Measurements from ENCODE around the gene TMCC1.

Gene TMCC1

DNA sequence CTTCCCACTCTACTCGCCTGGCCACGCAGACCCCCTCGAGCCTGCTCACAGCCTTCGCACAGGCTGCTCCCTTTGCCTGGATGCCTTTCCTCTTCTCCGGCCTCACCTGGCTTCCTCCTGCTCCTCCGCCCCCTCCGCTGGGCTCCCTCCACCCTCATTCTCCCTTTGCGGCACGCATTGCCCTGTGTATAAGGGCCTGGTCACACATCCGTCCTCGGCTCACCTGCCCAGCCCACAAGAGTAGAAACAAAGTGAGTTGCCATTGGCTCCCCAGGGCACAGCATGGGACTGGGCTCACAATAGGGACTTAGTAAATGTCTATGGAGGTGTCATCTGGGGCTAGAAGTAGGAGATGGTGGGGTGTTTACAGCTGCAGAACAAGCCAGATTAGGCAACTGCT, 291.2 kb downstream of the TMCC1 start:
- DNase-seq (ENCODE audit: extremely low read depth in 1 of 2, low read depth in 1 of 2), result no peak

DNA sequence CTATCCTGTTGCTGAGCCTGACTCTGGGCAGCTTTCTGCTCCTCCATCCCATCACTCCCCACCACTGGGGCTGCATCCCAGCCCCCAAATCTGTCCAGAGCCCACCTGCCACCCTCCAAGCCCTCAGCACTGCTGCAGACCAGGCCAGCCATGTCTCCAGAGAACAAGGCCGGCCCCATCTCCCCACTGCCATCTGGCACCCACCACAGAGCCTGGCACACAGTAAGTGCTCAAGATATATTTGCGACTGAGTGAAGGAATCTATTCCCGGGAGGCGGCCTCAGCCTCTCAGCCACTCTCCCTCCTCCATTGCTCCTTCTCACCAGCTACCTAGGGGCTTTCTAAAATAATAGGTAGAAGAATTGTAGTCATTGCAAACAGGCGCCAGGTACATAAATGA, 291.8 kb downstream of the TMCC1 start:
- DNase-seq (ENCODE audit: extremely low read depth in 1 of 2, low read depth in 1 of 2), result no peak

DNA sequence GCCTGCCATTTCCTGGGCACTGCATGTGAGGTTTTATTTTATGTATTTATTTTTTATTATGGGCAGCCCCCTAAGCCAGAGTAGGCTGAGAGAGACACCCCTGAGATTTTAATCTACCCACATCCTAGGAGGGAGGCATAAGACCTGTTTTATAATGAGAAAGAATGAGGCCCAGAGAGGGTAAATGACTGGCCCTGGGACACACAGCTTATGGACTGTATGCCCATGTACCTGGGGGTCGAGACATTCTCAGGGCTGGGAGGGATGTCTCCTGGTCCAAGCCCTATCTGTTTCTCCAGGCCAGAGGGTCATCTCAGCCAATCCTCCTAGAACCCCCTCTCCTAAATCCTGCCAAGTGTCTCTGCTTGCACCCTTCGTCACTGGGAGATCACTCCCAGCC, 293.2 kb downstream of the TMCC1 start:
- no peak for DNase-seq (ENCODE audit: extremely low read depth in 1 of 2, low read depth in 1 of 2)

DNA sequence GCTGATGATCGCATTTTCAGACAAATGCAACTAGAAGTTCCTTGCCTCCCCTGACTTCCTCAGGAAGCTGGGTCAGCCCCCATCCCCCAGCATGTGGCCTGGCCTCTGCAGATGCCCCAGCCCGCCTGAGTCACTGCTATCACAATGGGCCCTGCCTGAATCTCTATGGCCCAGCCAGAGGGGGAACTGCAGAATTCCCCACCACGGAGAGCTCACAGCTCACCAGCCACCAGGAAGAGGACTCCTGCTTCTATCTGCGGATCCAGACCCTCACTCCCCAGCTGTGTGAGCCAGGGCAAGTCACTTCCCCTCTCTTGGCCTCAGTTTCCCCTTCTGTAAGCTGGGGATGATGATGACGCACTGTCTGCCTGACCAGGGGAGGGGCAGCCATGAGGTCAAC, 293.9 kb downstream of the TMCC1 start:
- DNase-seq (ENCODE audit: extremely low read depth in 1 of 2, low read depth in 1 of 2), result no peak

DNA sequence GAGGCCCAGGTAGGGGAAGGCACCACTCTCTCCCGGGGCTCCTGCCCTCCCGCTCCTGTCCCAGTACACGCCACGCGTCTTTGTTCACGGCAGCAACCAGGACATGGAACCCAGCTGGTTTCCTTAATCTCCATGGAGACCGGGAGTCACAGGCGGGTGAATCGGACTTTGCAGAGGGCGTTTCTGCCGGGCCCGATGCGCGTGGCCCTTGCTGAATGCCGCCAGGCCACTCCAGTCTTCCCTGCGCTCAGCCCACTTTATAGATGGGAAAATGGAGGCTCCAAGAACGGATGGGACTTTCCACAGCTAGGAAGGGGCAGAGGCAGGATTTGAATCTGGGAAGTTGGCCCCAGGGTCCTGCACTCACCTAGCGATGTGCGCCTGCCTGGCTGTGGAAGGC, 294.4 kb downstream of the TMCC1 start:
- DNase-seq (ENCODE audit: extremely low read depth in 1 of 2, low read depth in 1 of 2), result no peak

DNA sequence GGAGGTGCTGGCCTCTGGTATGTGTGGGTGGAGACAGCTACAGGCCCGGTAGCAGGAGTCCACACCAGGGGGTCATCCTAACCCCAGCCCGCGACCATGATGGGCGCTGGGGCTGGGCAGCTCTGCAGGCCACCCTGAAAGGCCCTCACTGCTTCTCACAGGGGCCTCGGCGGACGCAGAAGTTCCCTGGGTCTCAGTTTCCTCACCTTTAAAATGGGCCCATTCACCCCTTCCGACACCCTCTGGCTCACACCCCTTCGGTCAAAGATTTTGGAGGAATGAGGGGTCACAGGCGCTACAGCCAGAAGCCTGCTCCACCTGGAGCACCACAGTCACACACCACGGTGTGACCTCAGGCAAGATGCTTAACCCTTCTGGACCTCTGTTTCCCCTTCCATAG, 295.0 kb downstream of the TMCC1 start:
- DNase-seq (ENCODE audit: extremely low read depth in 1 of 2, low read depth in 1 of 2), result no peak

DNA sequence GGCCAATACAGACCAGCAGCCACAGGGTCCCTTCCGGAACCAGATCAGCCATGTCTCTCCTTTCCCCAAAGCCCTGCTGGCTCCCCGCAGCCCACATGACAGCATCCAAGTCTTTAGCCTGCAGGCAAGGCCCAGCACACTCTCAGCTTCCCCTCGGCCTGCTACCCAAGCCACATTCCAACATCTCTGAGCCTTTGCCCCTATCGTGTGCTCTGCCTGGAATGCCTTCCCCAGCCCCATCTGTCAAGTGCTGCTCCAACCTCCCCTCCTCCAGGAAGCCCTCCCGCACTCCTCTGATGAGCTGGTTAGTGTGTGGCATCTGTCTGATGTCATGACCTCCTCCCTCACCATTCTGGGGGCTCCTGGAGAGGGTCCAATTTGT, 295.5 kb downstream of the TMCC1 start:
- DNase-seq (ENCODE audit: extremely low read depth in 1 of 2, low read depth in 1 of 2), result no peak

Measured in activated CD8-positive, alpha-beta memory T cell treated with anti-CD3 and anti-CD28 coated beads for 1 hour (primary cell).